Sigmoid colon (tissue), 4 donors: ENCODE results near the gene IQSEC2.

Experiments used
- EP300 ChIP-seq, 4 donors: sonication (generic); formaldehyde crosslinking; IDR thresholded peaks; one replicate each; pipeline ENCODE4 v1.6.1; 2017; ENCODE audit warnings: antibody characterized with exemption in 4 of 4
- POLR2A ChIP-seq, 2 donors: fragments of 450-650 bp; IDR thresholded peaks; one replicate each; pipeline ENCODE4 v1.6.1; 2016; ENCODE audit warnings: antibody characterized with exemption in 2 of 2, mild to moderate bottlenecking in 2 of 2, moderate library complexity in 2 of 2
- POLR2AphosphoS5 ChIP-seq, 4 donors: sonication (generic); formaldehyde crosslinking; IDR thresholded peaks; one replicate each; pipeline ENCODE4 v1.6.1; 2017; ENCODE audit warnings: antibody characterized with exemption in 4 of 4
- TF ChIP-seq, protein P1 (sequence below), 4 experiments: fragments of 450-650 bp in 3 of 4; fragments of 200-600 bp in 1 of 4; IDR thresholded peaks; one replicate each; pipeline ENCODE4 v1.5.1; 2016 to 2019; ENCODE audit warnings: antibody characterized with exemption in 4 of 4, mild to moderate bottlenecking in 3 of 4, moderate library complexity in 2 of 4

DNA sequence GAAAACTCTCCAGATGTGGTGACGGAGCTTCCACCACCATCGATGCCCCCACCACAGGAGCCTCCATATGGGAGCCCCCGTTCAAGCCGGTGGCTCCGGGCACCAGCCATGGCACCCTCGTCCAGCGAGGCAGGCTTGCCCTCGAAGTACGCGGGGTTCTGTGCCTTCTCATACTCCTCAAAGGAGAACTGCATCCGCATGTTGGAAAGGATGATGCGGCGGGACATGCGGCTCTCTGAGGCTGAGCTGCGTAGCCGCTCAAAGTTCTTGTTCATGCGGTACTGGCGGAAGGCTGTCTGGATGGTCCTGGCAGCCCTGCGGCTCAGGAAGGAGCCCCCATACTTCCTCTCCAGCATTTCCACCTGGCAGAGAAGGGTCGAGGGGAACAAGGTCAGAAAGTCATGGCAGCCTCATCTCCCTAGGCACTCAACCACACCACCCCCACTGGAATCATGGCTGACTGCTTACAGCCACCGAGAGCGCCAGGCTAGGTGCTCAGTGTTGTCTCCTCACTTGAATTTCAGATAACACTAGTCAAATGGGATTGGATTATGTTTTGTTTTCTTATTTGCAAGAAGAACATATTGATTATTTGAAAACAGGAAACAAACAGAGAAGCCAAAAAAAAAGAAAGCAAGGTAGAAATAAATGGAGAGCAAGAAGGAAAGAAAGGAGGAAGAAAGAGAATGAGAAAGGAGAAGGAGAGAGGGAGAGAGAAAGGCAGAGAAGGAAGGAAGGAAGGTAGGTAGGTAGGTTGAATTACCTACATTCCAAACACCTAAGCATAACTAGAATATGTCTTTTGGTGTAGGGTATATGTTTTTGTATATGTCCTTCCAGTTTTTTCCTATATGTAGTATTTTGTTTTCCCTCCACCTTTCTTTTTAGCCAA, 26.6 kb downstream of the IQSEC2 start:
- TF ChIP-seq POLR2A (IDR thresholded peaks at IDR 0.05) (no peak), POLR2AphosphoS5 (IDR thresholded peaks at IDR 0.05) (no peak), EP300 (IDR thresholded peaks at IDR 0.05) (no peak)
- TF ChIP-seq, protein P1, sequence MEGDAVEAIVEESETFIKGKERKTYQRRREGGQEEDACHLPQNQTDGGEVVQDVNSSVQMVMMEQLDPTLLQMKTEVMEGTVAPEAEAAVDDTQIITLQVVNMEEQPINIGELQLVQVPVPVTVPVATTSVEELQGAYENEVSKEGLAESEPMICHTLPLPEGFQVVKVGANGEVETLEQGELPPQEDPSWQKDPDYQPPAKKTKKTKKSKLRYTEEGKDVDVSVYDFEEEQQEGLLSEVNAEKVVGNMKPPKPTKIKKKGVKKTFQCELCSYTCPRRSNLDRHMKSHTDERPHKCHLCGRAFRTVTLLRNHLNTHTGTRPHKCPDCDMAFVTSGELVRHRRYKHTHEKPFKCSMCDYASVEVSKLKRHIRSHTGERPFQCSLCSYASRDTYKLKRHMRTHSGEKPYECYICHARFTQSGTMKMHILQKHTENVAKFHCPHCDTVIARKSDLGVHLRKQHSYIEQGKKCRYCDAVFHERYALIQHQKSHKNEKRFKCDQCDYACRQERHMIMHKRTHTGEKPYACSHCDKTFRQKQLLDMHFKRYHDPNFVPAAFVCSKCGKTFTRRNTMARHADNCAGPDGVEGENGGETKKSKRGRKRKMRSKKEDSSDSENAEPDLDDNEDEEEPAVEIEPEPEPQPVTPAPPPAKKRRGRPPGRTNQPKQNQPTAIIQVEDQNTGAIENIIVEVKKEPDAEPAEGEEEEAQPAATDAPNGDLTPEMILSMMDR (IDR thresholded peaks at IDR 0.05): no peak
